Activated CD8-positive, alpha-beta T cell treated with anti-CD3 and anti-CD28 coated beads for 36 hours (primary cell): ENCODE results near the gene ZNF24. TPM values are rescaled to one million over a fixed set of nuclear protein-coding genes. Genes with fewer than 3 reads are reported as not detected.

Source experiments
- ATAC-seq: fragments of 200-7000 bp; cut with Tn5 transposase; one replicate; pipeline ENCODE4 v1.10.0; 2021; ENCODE audit warnings: mild to moderate bottlenecking, moderate library complexity
- CTCF ChIA-PET: fragments of 350-600 bp; sonication (Branson Sonifier 250); formaldehyde crosslinking; loops from one replicate; lab custom pipeline; 2021; ENCODE audit warnings: antibody characterized with exemption; lab: Charles Lee
- POLR2A ChIA-PET: fragments of 350-600 bp; sonication (Branson Sonifier 250); formaldehyde crosslinking; loops from one replicate; lab custom pipeline; 2021; ENCODE audit warnings: antibody characterized with exemption; lab: Charles Lee
- DNase-seq: peaks from one replicate; pipeline ENCODE4 v3.0.0-alpha.2; 2020
- H3K27ac Mint-ChIP-seq: one replicate; pipeline ENCODE4 v1.8.0; 2021; ENCODE audit warnings: mild to moderate bottlenecking, mixed read lengths
- H3K27me3 Mint-ChIP-seq: one replicate; pipeline ENCODE4 v1.8.0; 2021; ENCODE audit warnings: mixed read lengths
- H3K36me3 Mint-ChIP-seq: one replicate; pipeline ENCODE4 v1.8.0; 2021; ENCODE audit warnings: low read depth, mixed read lengths
- H3K4me1 Mint-ChIP-seq: one replicate; pipeline ENCODE4 v1.8.0; 2021; ENCODE audit warnings: low read depth, mixed read lengths
- H3K4me3 Mint-ChIP-seq: one replicate; pipeline ENCODE4 v1.8.0; 2021; ENCODE audit warnings: mild to moderate bottlenecking, moderate library complexity, mixed read lengths
- H3K9me3 Mint-ChIP-seq: one replicate; pipeline ENCODE4 v1.8.0; 2021; ENCODE audit warnings: mixed read lengths
- CTCF ChIP-seq: fragments of 200-600 bp; IDR thresholded peaks from one replicate; pipeline ENCODE4 v1.8.0; 2022; ENCODE audit warnings: antibody characterized with exemption, mild to moderate bottlenecking
- intact Hi-C: fragments of 100-400 bp; cut with micrococcal nuclease; formaldehyde crosslinking; loops from one replicate; pipeline ENCODE4 v1.10.0; 2022
- total RNA-seq, 2 experiments: library from RNA; stranded (reverse); gene quantifications; one replicate each; pipeline ENCODE4 v1.2.3, GENCODE V29; 2021

Gene ZNF24
- total RNA-seq, 2 experiments from 2014 or later: 42.7 to 45.1 TPM

GRCh38 chr18:35374708-35375107, 30.5 kb upstream of the ZNF24 start:
- POLR2A ChIA-PET: interaction anchor here (0.8 kb wide), 1 partner anchor 346 kb away, joined by 3 read pairs; no protein-coding TSS in a partner anchor

GRCh38 chr18:35371412-35372195, 27.4 kb upstream of the ZNF24 start:
- no peak for TF ChIP-seq CTCF
- H3K4me1 Mint-ChIP-seq: peaks cover 10% of the 10 kb centered on the region
- peak; percentile 32 for ATAC-seq
- H3K4me3 Mint-ChIP-seq: no peak overlapping the region
- intact Hi-C loops: no loop called here
- no peak overlapping the region for H3K27ac Mint-ChIP-seq
- H3K27me3 Mint-ChIP-seq: no peaks in the 10 kb centered on the region
- no peaks in the 10 kb centered on the region for H3K36me3 Mint-ChIP-seq
- H3K9me3 Mint-ChIP-seq: no peaks in the 10 kb centered on the region
- POLR2A ChIA-PET: interaction anchor here (0.5 kb wide), 1 partner anchor 9 kb away, joined by 3 read pairs; no protein-coding TSS in a partner anchor
- DNase-seq: no peak
- CTCF ChIA-PET: interaction anchor here (3.6 kb wide), 1 partner anchor 15 kb away, joined by 22 read pairs; no protein-coding TSS in a partner anchor

More at GRCh38 chr18:35374708-35375107, 30.5 kb upstream of the ZNF24 start:
- intact Hi-C loops: no loop called here
- Mint-ChIP-seq H3K36me3 (no peaks in the 10 kb centered on the region), H3K4me3 (no peak overlapping the region), H3K27ac (no peak overlapping the region), H3K27me3 (no peaks in the 10 kb centered on the region), H3K9me3 (no peaks in the 10 kb centered on the region), H3K4me1 (peaks cover 10% of the 10 kb centered on the region)
- DNase-seq (no peak), ATAC-seq (no peak)
- no peak for TF ChIP-seq CTCF
- CTCF ChIA-PET: interaction anchor here (0.7 to 3.6 kb wide), 2 partner anchors 9 to 12 kb away, joined by 3 to 22 read pairs; no protein-coding TSS in a partner anchor

GRCh38 chr18:35369126-35369525, 24.9 kb upstream of the ZNF24 start:
- H3K4me3 Mint-ChIP-seq: no peak overlapping the region
- H3K27ac Mint-ChIP-seq: no peak overlapping the region
- H3K4me1 Mint-ChIP-seq: peaks cover 7% of the 10 kb centered on the region
- ATAC-seq: no peak
- DNase-seq: no peak
- H3K36me3 Mint-ChIP-seq: no peaks in the 10 kb centered on the region
- no peaks in the 10 kb centered on the region for H3K27me3 Mint-ChIP-seq
- intact Hi-C loops: no loop called here
- H3K9me3 Mint-ChIP-seq: no peaks in the 10 kb centered on the region
- no peak for TF ChIP-seq CTCF
- CTCF ChIA-PET: interaction anchor here (0.6 to 1.8 kb wide), 5 partner anchors 12 to 19 kb away, joined by 3 to 8 read pairs (median 3); no protein-coding TSS in a partner anchor
- POLR2A ChIA-PET: no interaction called here

GRCh38 chr18:35368595-35368994, 24.4 kb upstream of the ZNF24 start:
- no peaks in the 10 kb centered on the region for H3K9me3 Mint-ChIP-seq
- H3K4me3 Mint-ChIP-seq: no peak overlapping the region
- no peak for TF ChIP-seq CTCF
- H3K4me1 Mint-ChIP-seq: peaks cover 7% of the 10 kb centered on the region
- H3K36me3 Mint-ChIP-seq: no peaks in the 10 kb centered on the region
- DNase-seq (no peak), ATAC-seq (no peak)
- ChIA-PET CTCF (interaction anchor here (0.6 to 1.8 kb wide), 5 partner anchors 12 to 19 kb away, joined by 3 to 8 read pairs (median 3); no protein-coding TSS in a partner anchor), POLR2A (no interaction called here)
- intact Hi-C loops: no loop called here
- no peak overlapping the region for H3K27ac Mint-ChIP-seq
- no peaks in the 10 kb centered on the region for H3K27me3 Mint-ChIP-seq

- Mint-ChIP-seq H3K4me3 (no peak overlapping the region), H3K9me3 (no peaks in the 10 kb centered on the region), H3K27me3 (no peaks in the 10 kb centered on the region), H3K4me1 (no peaks in the 10 kb centered on the region), H3K36me3 (no peaks in the 10 kb centered on the region), H3K27ac (no peak overlapping the region)
- CTCF ChIA-PET: interaction anchor here (0.9 to 1.0 kb wide), 2 partner anchors 131 to 132 kb away, joined by 3 read pairs; no protein-coding TSS in a partner anchor
- no peak for DNase-seq
- no peak for TF ChIP-seq CTCF
- intact Hi-C loops: no loop called here
- no peak for ATAC-seq
- POLR2A ChIA-PET: interaction anchor here (0.7 kb wide), 1 partner anchor 9 kb away, joined by 3 read pairs; no protein-coding TSS in a partner anchor
Observed at GRCh38 chr18:35362531-35362930, 18.3 kb upstream of the ZNF24 start.
